Measurements from ENCODE around the gene FOXL2NB.

GRCh38 chr3:138940446-138940845 lies 6.6 kb upstream of the FOXL2NB start:
- no peak for TF ChIP-seq PHF8 (IDR thresholded peaks at IDR 0.05; ENCODE audit: borderline replicate concordance, low read depth)
- no peak for TF ChIP-seq NR3C1 (IDR thresholded peaks at IDR 0.05)
- TF ChIP-seq, protein P1, sequence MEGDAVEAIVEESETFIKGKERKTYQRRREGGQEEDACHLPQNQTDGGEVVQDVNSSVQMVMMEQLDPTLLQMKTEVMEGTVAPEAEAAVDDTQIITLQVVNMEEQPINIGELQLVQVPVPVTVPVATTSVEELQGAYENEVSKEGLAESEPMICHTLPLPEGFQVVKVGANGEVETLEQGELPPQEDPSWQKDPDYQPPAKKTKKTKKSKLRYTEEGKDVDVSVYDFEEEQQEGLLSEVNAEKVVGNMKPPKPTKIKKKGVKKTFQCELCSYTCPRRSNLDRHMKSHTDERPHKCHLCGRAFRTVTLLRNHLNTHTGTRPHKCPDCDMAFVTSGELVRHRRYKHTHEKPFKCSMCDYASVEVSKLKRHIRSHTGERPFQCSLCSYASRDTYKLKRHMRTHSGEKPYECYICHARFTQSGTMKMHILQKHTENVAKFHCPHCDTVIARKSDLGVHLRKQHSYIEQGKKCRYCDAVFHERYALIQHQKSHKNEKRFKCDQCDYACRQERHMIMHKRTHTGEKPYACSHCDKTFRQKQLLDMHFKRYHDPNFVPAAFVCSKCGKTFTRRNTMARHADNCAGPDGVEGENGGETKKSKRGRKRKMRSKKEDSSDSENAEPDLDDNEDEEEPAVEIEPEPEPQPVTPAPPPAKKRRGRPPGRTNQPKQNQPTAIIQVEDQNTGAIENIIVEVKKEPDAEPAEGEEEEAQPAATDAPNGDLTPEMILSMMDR (IDR thresholded peaks at IDR 0.05), result no peak
- TF ChIP-seq GATA3 (IDR thresholded peaks at IDR 0.05; ENCODE audit: borderline replicate concordance), result no peak
- no peak for TF ChIP-seq SREBF2 (IDR thresholded peaks at IDR 0.05)
- TF ChIP-seq MAFK (IDR thresholded peaks at IDR 0.05; ENCODE audit: partially characterized antibody), result no peak
- TF ChIP-seq, protein P2, sequence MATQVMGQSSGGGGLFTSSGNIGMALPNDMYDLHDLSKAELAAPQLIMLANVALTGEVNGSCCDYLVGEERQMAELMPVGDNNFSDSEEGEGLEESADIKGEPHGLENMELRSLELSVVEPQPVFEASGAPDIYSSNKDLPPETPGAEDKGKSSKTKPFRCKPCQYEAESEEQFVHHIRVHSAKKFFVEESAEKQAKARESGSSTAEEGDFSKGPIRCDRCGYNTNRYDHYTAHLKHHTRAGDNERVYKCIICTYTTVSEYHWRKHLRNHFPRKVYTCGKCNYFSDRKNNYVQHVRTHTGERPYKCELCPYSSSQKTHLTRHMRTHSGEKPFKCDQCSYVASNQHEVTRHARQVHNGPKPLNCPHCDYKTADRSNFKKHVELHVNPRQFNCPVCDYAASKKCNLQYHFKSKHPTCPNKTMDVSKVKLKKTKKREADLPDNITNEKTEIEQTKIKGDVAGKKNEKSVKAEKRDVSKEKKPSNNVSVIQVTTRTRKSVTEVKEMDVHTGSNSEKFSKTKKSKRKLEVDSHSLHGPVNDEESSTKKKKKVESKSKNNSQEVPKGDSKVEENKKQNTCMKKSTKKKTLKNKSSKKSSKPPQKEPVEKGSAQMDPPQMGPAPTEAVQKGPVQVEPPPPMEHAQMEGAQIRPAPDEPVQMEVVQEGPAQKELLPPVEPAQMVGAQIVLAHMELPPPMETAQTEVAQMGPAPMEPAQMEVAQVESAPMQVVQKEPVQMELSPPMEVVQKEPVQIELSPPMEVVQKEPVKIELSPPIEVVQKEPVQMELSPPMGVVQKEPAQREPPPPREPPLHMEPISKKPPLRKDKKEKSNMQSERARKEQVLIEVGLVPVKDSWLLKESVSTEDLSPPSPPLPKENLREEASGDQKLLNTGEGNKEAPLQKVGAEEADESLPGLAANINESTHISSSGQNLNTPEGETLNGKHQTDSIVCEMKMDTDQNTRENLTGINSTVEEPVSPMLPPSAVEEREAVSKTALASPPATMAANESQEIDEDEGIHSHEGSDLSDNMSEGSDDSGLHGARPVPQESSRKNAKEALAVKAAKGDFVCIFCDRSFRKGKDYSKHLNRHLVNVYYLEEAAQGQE (IDR thresholded peaks at IDR 0.05), result no peak
- no peak for TF ChIP-seq RCOR1 (IDR thresholded peaks at IDR 0.05; ENCODE audit: low read depth, low read length)
- TF ChIP-seq SMC3 (IDR thresholded peaks at IDR 0.05), result no peak
- no peak for TF ChIP-seq EP300 (IDR thresholded peaks at IDR 0.05)
- no peak for TF ChIP-seq RAD21 (conservative IDR thresholded peaks at IDR 0.05 in 1 of 2, IDR thresholded peaks at IDR 0.05 in 1 of 2)
